Activated T-cell treated with anti-CD3 and anti-CD28 coated beads, Interleukin-2, amount 50 U/mL, for 24 hours (primary cell): ENCODE measurements around the gene C1orf174.

Experiments used
- DNase-seq: peaks from one replicate; pipeline ENCODE4 v3.0.0-alpha.2; 2020
- H3K27ac Mint-ChIP-seq: 2 replicates; pipeline ENCODE4 v1.8.0; 2020; ENCODE audit warnings: mild to moderate bottlenecking, mixed read lengths
- H3K27me3 Mint-ChIP-seq: 2 replicates; pipeline ENCODE4 v1.8.0; 2020; ENCODE audit warnings: mixed read lengths
- H3K36me3 Mint-ChIP-seq: 2 replicates; pipeline ENCODE4 v1.8.0; 2020; ENCODE audit warnings: low read depth, mixed read lengths
- H3K4me1 Mint-ChIP-seq: 2 replicates; pipeline ENCODE4 v1.8.0; 2020; ENCODE audit warnings: low read depth, mixed read lengths
- H3K4me3 Mint-ChIP-seq: 2 replicates; pipeline ENCODE4 v1.8.0; 2020; ENCODE audit warnings: mild to moderate bottlenecking, moderate library complexity, mixed read lengths
- H3K9me3 Mint-ChIP-seq: 2 replicates; pipeline ENCODE4 v1.8.0; 2020; ENCODE audit warnings: mixed read lengths

C1orf174 gene

DNA sequence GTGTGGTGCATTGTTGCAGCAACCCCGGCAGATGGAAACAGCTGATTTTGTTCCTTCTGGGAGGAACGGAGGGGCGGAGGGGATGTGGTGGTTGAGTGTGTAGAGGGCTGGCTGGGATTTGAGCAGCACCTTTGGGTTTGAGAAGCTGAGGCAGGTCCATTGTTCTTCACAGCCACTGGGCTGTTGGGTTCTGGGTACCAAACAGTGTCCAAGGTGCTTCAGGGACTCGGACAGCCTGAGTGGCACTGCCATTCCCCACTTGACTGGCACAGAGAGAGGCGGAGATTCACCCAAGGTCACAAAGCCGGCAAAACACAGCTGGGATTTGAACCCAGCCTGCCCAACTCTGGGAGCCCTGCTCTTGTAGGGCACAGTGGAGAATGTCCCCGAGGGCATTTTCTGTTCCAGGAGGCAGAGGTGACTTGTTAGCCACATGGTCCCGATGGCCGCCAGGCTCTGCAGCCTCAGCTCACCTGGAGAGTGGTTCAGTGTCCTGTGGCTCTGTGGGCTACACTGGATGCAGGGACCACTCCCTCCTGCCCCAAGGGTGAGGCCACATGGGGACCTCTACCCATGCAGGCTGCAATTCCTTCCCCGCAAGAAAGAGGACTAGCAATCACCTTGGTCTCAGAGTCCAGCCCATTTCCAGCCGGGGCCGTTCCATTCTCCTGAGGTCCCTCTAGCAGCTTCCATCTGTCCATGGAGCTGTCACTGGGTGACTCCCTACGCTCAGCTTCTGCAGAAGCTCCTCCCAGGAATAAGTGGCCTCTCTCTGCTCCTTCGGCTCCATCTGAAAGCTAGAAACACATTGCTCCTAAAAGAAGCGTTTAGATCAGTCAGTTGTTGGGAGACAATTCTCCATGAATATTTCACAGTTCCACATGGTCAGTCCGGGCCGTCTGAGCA is 31.2 kb upstream of the C1orf174 start:
- H3K4me3 Mint-ChIP-seq, result no peak overlapping the region
- no peak overlapping the region for H3K27ac Mint-ChIP-seq
- no peaks in the 10 kb centered on the region for H3K4me1 Mint-ChIP-seq
- H3K9me3 Mint-ChIP-seq, result peaks cover 5% of the 10 kb centered on the region
- peaks cover 9% of the 10 kb centered on the region for H3K27me3 Mint-ChIP-seq
- no peak for DNase-seq
- no peaks in the 10 kb centered on the region for H3K36me3 Mint-ChIP-seq

DNA sequence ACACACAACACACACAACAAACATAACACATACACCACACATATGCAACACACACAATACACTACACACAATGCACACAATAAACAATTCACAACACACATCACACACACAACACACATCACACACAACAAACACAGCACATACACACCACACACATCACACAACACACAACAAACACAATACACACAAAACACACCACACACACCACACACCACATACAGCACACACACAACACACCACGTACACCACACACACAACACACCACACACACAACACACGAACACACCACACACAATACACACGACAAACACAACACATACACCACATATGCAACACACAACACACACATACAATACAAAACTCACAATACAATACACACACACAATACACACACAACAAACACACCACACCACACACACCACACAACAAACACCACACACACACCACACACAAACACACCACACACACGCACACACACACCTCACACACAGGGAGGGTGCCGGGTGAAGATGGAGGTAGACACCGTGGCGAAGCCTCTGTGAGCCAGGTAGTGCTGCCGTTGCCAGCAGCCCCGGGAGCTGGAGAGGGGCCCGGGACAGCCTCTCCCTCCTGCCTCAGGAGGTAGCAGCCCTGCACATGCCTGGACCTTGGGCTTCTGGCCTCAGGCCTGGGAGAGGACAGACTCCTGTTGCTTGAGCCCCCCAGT is 30.4 kb upstream of the C1orf174 start:
- DNase-seq, result no peak
- no peak overlapping the region for H3K4me3 Mint-ChIP-seq
- H3K27me3 Mint-ChIP-seq, result peaks cover 9% of the 10 kb centered on the region
- H3K27ac Mint-ChIP-seq, result no peak overlapping the region
- H3K4me1 Mint-ChIP-seq, result no peaks in the 10 kb centered on the region
- peaks cover 5% of the 10 kb centered on the region for H3K9me3 Mint-ChIP-seq
- no peaks in the 10 kb centered on the region for H3K36me3 Mint-ChIP-seq

DNA sequence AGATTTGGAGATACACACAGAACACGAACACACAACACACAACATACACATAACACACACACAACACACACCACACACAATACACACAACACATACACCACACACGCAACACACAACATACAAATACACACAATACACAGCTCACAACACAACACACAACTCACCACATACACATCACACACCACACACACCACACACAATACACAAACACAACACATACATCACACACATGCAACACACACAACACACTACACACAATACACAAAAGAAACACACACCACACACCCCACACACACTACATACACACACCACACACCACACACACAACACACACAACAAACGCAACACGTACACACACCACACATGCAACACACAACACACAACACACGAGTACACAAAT is 29.1 kb upstream of the C1orf174 start:
- H3K36me3 Mint-ChIP-seq, result no peaks in the 10 kb centered on the region

DNA sequence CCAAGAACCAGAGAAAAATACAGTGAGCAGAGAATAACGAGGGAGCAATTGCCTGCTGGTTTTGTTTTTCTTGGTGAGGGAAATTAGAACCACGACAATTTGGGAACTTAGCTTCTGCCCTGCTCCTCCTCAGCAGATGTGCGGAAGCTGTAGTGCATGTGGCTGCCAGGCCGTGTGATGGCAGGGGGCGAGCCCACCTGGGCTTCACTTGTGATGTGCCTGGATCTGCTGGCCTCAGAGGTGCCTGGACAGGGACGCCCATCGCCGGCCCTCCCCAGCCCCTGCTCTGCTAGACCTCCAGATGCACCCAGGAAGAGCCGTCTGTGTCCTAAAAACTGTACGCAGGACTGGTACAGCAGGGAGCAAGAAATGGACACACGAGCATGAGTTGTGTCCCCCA is 28.5 kb upstream of the C1orf174 start:
- DNase-seq, result no peak
- Mint-ChIP-seq H3K27me3 (peaks cover 6% of the 10 kb centered on the region), H3K36me3 (no peaks in the 10 kb centered on the region), H3K9me3 (peaks cover 5% of the 10 kb centered on the region), H3K27ac (no peak overlapping the region), H3K4me3 (no peak overlapping the region), H3K4me1 (no peaks in the 10 kb centered on the region)

More for the DNA sequence above, 29.1 kb upstream of the C1orf174 start:
- H3K4me1 Mint-ChIP-seq, result no peaks in the 10 kb centered on the region
- H3K27ac Mint-ChIP-seq, result no peak overlapping the region
- H3K9me3 Mint-ChIP-seq, result peaks cover 5% of the 10 kb centered on the region
- no peak overlapping the region for H3K4me3 Mint-ChIP-seq
- no peak for DNase-seq
- peaks cover 9% of the 10 kb centered on the region for H3K27me3 Mint-ChIP-seq

DNA sequence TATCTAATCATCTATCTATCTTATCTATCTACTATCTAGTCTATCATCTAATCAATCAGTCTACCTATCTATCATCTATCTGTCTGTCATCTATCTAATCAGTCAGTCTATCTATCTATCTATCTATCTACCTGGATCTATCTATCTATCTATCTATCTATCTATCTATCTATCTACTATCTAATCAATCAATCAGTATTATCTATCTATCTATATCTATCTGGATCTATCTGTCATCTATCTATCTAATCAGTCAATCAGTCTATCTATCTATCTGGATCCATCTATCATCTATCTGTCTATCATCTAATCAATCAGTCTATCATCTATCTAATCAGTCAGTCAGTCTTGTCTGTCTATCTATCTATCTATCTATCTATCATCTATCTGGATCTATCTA is 26.9 kb upstream of the C1orf174 start:
- Mint-ChIP-seq H3K4me1 (peaks cover 11% of the 10 kb centered on the region), H3K27ac (no peak overlapping the region), H3K9me3 (peaks cover 5% of the 10 kb centered on the region), H3K36me3 (no peaks in the 10 kb centered on the region), H3K4me3 (no peak overlapping the region), H3K27me3 (no peaks in the 10 kb centered on the region)
- no peak for DNase-seq

DNA sequence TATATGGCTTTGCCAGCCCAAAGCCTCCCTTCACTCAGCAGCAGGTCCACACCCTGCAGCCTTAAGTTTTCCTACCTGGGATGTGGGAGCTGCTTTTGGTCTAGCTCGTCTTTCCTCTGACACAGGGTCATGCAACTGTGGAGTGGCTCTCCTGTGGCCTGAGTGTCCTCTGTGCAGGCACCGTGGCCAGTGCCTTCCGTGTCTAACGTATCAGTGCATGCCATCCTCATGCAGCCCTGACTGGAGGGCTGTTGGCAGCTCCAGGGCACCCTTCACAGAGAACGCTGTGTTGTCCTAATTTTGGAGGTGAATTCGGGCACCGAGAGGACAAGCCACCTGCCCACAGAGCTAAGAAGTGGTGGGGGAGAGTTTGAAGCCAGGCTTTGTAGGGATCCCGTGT is 25.7 kb upstream of the C1orf174 start:
- Mint-ChIP-seq H3K4me3 (no peak overlapping the region), H3K4me1 (peaks cover 13% of the 10 kb centered on the region), H3K9me3 (peaks cover 5% of the 10 kb centered on the region), H3K27ac (no peak overlapping the region), H3K36me3 (no peaks in the 10 kb centered on the region), H3K27me3 (no peaks in the 10 kb centered on the region)
- DNase-seq, result no peak

DNA sequence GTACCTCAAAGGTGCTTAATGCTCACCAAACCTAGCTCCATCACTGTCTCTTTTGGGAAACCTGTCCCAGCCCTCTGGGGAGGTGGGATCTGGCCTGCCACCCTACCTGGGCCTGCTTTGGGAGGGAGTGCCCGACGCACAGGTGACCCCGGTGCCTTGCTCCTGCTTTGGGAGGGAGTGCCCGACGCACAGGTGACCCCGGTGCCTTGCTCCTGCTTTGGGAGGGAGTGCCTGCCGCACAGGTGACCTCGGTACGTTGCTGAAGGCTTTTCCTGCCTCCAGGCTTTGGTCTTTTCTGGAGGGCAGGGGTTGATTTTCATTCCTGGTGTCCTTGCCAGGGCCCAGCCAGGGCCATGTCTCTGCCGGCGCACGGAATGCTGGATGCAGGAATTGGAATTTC is 25.2 kb upstream of the C1orf174 start:
- no peak overlapping the region for H3K27ac Mint-ChIP-seq
- H3K36me3 Mint-ChIP-seq, result no peaks in the 10 kb centered on the region
- peaks cover 13% of the 10 kb centered on the region for H3K4me1 Mint-ChIP-seq
- no peak for DNase-seq
- H3K9me3 Mint-ChIP-seq, result peaks cover 3% of the 10 kb centered on the region
- H3K27me3 Mint-ChIP-seq, result no peaks in the 10 kb centered on the region
- H3K4me3 Mint-ChIP-seq, result no peak overlapping the region

DNA sequence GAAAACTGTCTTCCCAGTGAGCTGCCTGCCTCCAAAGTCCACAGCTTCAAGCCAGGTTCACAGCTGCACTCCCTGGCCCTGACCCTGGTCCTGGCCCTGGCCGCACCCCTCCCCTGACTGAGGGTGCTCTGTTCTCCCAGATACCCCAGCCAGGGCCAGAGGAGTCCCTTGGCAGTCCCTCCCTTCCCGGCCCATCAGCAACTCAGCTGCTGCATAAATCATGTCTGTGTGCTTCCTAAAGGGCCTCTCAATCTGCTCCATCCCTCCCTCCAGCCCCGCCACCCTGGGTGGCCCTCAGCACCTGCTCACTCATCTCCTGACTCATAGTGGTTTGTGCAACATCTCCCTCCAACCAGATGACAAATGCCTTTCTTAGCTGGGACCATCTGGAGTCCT is 24.8 kb upstream of the C1orf174 start:
- Mint-ChIP-seq H3K27ac (no peak overlapping the region), H3K4me3 (no peak overlapping the region), H3K27me3 (no peaks in the 10 kb centered on the region), H3K4me1 (peaks cover 13% of the 10 kb centered on the region), H3K36me3 (no peaks in the 10 kb centered on the region), H3K9me3 (no peaks in the 10 kb centered on the region)
- no peak for DNase-seq

DNA sequence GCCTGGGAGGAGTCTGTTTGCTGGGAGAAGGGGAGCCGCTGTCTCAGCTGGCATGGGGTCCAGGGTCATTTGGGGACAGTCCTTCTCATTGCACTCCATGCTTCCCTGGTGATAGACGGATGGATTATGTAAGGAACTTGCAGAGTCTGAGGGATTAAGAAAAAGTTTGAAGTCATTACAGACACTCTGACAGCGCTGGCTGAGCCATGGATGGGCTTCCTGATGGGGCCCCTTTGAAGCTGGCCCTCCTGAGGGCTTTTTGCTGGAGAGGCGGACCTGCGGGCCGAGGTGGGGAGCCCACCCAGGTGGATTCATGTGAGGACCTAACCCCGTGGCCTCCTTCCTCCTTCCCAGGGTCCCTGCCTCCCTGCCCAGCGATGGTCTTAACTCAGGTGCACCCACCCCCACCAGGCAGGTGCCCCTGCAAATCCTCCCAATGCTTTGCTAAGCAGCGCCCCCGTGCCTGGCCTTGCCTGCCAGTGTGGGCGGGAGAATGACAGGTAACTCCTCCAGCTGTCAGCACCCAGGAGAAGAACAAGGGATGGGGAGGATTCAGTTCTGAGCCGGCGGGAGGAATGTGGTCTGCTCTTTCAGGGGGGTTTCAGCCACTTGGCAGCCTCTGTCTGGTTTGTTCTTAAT is 24.2 kb upstream of the C1orf174 start:
- Mint-ChIP-seq H3K27ac (no peak overlapping the region), H3K4me1 (peaks cover 13% of the 10 kb centered on the region), H3K27me3 (no peaks in the 10 kb centered on the region), H3K36me3 (no peaks in the 10 kb centered on the region), H3K9me3 (no peaks in the 10 kb centered on the region), H3K4me3 (no peak overlapping the region)
- no peak for DNase-seq

DNA sequence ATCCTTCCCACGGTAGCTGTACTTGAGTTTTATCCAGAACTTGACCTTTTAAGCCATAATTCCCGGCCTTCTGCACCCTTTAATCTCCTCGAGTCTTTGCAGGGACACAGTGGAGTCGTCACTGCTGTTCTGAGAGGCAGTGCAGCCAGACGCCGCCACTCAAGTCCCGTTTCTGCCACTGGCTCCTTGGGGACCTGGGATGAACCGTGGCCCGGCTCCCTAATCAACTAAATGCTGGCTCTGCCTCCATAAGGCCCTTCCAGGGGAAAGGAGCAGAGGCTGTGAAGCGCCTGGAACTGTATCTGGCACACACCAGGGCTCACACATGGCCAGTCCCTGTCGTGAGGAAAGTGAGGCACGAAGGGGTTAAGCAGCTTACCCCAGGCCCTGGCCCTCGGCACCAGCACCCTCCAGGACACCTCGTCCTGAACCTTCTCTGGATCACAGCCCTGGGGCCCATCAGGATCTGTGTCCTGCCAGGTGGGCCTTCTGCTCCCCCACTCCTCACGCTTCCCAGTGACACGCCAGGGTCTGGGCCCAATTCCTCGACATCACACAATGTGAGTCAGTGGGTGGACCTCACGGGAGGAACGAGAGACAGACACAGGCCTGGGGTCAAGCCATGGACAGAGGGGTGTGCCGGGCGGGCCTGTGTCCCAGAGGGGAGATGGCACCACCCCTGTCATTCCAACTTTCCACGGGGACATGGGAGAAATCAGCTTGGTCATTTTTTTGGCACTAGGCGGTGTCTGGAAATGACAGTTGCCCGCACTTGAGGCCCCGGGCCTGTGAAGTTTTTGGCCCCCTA is 23.5 kb upstream of the C1orf174 start:
- no peaks in the 10 kb centered on the region for H3K27me3 Mint-ChIP-seq
- H3K4me1 Mint-ChIP-seq, result peaks cover 13% of the 10 kb centered on the region
- no peaks in the 10 kb centered on the region for H3K9me3 Mint-ChIP-seq
- no peak overlapping the region for H3K27ac Mint-ChIP-seq
- no peak for DNase-seq
- no peak overlapping the region for H3K4me3 Mint-ChIP-seq
- no peaks in the 10 kb centered on the region for H3K36me3 Mint-ChIP-seq

DNA sequence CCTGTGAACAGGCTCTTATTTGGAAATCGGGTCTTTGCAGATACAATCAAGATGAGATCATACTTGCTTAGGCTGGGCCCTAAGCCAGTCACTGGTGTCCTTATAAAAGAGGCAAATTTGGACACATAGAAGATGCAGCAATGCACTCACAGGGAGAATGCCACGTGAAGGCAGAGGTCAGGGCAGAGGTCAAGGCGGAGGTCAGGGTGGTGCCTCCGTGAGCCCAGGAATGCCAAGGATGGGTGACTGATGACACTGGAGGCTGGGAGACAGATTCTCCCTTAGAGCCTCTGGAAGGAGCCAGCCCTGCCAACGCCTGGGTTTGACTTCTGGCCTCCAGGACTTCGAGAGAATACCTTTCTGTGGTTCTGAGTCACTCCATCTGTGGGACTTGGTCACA is 22.8 kb upstream of the C1orf174 start:
- Mint-ChIP-seq H3K4me1 (peaks cover 13% of the 10 kb centered on the region), H3K27ac (no peak overlapping the region), H3K36me3 (no peaks in the 10 kb centered on the region), H3K4me3 (no peak overlapping the region), H3K27me3 (no peaks in the 10 kb centered on the region), H3K9me3 (no peaks in the 10 kb centered on the region)
- DNase-seq, result no peak

DNA sequence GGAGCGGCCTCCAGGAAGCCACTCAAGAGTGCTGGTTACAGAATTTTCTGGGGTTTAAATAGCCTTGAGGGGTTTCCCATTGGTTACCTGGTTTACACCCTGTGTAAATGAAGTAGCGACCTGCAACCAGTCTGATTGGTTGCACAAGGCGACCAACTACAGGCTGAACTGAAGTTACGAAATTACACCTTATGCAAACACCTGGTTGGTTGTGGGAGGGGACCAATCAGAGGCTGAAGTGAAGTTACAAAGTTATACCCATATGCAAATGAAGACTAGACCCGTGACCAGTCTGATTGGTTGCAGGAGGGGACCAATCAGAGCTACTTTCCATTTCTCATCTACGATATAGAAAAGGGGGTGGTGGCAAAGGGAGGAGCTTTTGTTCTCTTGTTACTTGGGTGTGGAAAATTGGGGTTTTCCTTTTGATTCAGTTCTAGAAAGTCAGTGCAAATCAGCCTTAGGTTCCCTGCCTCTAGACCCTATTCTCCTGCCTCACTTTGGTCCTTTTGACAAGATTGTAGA is 22.2 kb upstream of the C1orf174 start:
- peaks cover 13% of the 10 kb centered on the region for H3K4me1 Mint-ChIP-seq
- H3K36me3 Mint-ChIP-seq, result no peaks in the 10 kb centered on the region
- DNase-seq, result no peak
- no peak overlapping the region for H3K4me3 Mint-ChIP-seq
- H3K27ac Mint-ChIP-seq, result no peak overlapping the region
- H3K9me3 Mint-ChIP-seq, result no peaks in the 10 kb centered on the region
- no peaks in the 10 kb centered on the region for H3K27me3 Mint-ChIP-seq

DNA sequence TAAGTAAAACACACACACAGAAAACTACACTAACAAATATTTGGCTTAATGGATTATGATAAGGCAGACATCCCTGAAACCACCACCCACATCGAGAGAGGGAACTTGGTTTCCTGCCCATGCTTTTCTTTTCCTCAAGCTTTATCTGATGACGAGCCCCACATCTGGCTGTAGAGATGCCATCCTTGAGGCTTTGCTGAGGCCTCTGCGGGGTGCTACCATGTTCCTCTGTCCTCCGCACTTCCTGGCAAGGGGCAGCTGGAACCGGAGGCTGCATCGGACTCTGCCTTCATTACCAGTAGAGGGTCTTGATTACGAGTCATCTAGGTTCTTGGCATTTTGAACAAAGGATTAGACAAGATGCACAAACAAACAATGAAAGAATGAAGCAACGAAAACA is 21.7 kb upstream of the C1orf174 start:
- Mint-ChIP-seq H3K4me1 (peaks cover 13% of the 10 kb centered on the region), H3K27ac (no peak overlapping the region), H3K36me3 (no peaks in the 10 kb centered on the region), H3K9me3 (no peaks in the 10 kb centered on the region), H3K4me3 (no peak overlapping the region), H3K27me3 (no peaks in the 10 kb centered on the region)
- no peak for DNase-seq

DNA sequence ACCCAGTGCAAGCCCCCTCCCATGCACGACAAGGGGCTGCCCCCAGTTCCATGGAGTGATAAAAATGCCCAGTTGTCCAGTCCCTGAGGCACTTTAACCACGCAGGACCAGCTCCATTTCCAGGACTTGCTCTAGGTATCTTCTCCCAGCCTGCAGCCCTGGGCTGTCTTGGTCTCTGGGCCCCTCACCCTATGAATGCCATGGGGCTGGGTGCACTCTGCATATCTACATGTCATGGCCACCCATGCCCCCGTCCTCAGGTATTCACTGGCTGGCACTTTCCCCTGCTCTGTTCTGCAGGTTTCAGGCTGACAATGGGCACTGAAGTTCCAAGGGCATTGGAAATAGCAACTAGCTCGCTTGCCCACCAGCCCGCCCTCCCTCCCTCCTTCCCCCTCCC is 19.6 kb upstream of the C1orf174 start:
- DNase-seq, result no peak
- Mint-ChIP-seq H3K27me3 (no peaks in the 10 kb centered on the region), H3K9me3 (no peaks in the 10 kb centered on the region), H3K27ac (no peak overlapping the region), H3K4me3 (no peak overlapping the region), H3K4me1 (peaks cover 13% of the 10 kb centered on the region), H3K36me3 (no peaks in the 10 kb centered on the region)
